Transverse colon (tissue), 4 donors: ENCODE measurements around the gene RCAN2. TPM values are rescaled to one million over a fixed set of nuclear protein-coding genes. Genes with fewer than 3 reads are reported as not detected.

Source experiments
- DNase-seq: peaks from one replicate; pipeline ENCODE4 v3.0.0-alpha.2; 2019
- H3K27ac ChIP-seq, 4 donors: fragments of 200-600 bp; sonication (generic); 2 replicates each; pipeline ENCODE4 v1.5.1; 2016 to 2018; ENCODE audit warnings: inconsistent platforms in 4 of 4
- H3K27me3 ChIP-seq: fragments of 200-600 bp; sonication (generic); 2 replicates; pipeline ENCODE4 v1.5.1; 2017; ENCODE audit warnings: inconsistent platforms
- H3K36me3 ChIP-seq, 4 donors: fragments of 200-600 bp; sonication (generic); 2 replicates each; pipeline ENCODE4 v1.5.1; 2017 to 2019; ENCODE audit warnings: inconsistent platforms in 4 of 4
- H3K4me1 ChIP-seq, 4 donors: fragments of 200-600 bp; sonication (generic); 2 replicates each; pipeline ENCODE4 v1.5.1; 2017 to 2020; ENCODE audit warnings: inconsistent platforms in 4 of 4
- H3K4me3 ChIP-seq, 4 donors: fragments of 200-600 bp; sonication (generic); 1 replicate in 1 of 4; 2 replicates in 3 of 4; pipeline versions ENCODE4 v1.5.1 to v1.6.1; 2017 to 2019; ENCODE audit warnings: inconsistent platforms in 4 of 4
- H3K9me3 ChIP-seq, 2 donors: fragments of 200-600 bp; sonication (generic); 2 replicates each; pipeline ENCODE4 v1.5.1; 2017 to 2019; ENCODE audit warnings: inconsistent platforms in 2 of 2
- EP300 ChIP-seq: sonication (generic); formaldehyde crosslinking; IDR thresholded peaks from one replicate; pipeline ENCODE4 v1.6.1; 2017; ENCODE audit warnings: antibody characterized with exemption, low read depth
- POLR2A ChIP-seq: fragments of 450-650 bp; IDR thresholded peaks from one replicate; pipeline ENCODE4 v1.6.1; 2016; ENCODE audit warnings: antibody characterized with exemption, mild to moderate bottlenecking, moderate library complexity
- POLR2AphosphoS5 ChIP-seq, 3 donors: sonication (generic); formaldehyde crosslinking; IDR thresholded peaks; one replicate each; pipeline ENCODE4 v1.6.1; 2016; ENCODE audit warnings: antibody characterized with exemption in 3 of 3
- WGBS, 2 donors: methylation state at CpG; one replicate each; pipeline ENCODE4 v1.1.5; 2018; ENCODE audit warnings: low coverage in 1 of 2; 5-methylcytosine and 5-hydroxymethylcytosine counted together
- in situ Hi-C, 4 donors: fragments of 200-750 bp; cut with MboI; loops; one replicate each; pipeline versions ENCODE4 v1.15.0 to v1.15.1; 2017; ENCODE audit warnings: low sequenced_read_pairs in 3 of 4, low pct_ligation_motif_present in 1 of 4, low pct_unique_long_range_greater_than_20kb in 1 of 4
- intact Hi-C: fragments of 100-400 bp; cut with DNase I; formaldehyde crosslinking; loops from one replicate; pipeline ENCODE4 v1.15.1; 2023; ENCODE audit warnings: low total_unique reads
- total RNA-seq, 4 donors: library from RNA; depleted of rRNA; stranded (reverse); fragments of >200 nt; gene quantifications; one replicate each; pipeline ENCODE4 v1.1.0, GENCODE V29; 2016
- TF ChIP-seq, protein P1 (sequence below), 5 experiments: fragments of 200-600 bp in 3 of 5; fragments of 450-650 bp in 2 of 5; sonication (generic) in 3 of 5; IDR thresholded peaks; 1 replicate in 2 of 5; 2 replicates in 3 of 5; pipeline ENCODE4 v1.5.1; 2016 to 2017; ENCODE audit warnings: antibody characterized with exemption in 5 of 5, inconsistent platforms in 3 of 5, mild to moderate bottlenecking in 2 of 5, moderate library complexity in 1 of 5

The RCAN2 gene
- total RNA-seq, 4 donors from 2014 or later = 1.9 to 9.5 (median 7.5) TPM

DNA sequence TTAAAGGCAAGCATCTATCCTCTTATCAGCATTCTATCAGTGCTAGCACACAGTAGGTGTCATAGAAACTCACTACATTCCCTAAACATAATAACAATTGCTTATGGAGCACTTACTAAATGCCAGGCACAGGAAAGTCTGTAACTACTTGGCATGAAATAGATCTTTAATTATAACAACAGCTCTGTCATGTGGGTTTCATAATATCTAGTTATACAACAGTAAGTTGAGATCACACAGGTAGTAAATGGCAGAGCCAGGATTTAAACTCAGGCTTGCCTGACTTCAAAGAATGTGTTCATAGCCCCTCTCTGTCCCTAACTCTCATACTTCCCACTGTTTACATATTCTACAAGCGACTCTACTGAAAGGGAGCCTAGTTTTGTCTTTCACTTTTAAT, 254.5 kb downstream of the RCAN2 start:
- no peak overlapping the region for H3K4me3 ChIP-seq
- H3K4me1 ChIP-seq = no peaks in the 10 kb centered on the region
- TF ChIP-seq EP300 = no peak
- no peak for TF ChIP-seq POLR2A
- TF ChIP-seq POLR2AphosphoS5 (IDR thresholded peaks at IDR 0.05) = no peak
- TF ChIP-seq, protein P1, sequence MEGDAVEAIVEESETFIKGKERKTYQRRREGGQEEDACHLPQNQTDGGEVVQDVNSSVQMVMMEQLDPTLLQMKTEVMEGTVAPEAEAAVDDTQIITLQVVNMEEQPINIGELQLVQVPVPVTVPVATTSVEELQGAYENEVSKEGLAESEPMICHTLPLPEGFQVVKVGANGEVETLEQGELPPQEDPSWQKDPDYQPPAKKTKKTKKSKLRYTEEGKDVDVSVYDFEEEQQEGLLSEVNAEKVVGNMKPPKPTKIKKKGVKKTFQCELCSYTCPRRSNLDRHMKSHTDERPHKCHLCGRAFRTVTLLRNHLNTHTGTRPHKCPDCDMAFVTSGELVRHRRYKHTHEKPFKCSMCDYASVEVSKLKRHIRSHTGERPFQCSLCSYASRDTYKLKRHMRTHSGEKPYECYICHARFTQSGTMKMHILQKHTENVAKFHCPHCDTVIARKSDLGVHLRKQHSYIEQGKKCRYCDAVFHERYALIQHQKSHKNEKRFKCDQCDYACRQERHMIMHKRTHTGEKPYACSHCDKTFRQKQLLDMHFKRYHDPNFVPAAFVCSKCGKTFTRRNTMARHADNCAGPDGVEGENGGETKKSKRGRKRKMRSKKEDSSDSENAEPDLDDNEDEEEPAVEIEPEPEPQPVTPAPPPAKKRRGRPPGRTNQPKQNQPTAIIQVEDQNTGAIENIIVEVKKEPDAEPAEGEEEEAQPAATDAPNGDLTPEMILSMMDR (IDR thresholded peaks at IDR 0.05) = no peak
- no peaks in the 10 kb centered on the region for H3K27me3 ChIP-seq
- no peak overlapping the region for H3K27ac ChIP-seq
- H3K9me3 ChIP-seq = no peaks in the 10 kb centered on the region
- intact Hi-C loops = no loop called here
- in situ Hi-C loops = loop anchor here in 2 of 4 donors (10.0 to 25.0 kb wide), 2 partner anchors 178 to 376 kb away; no protein-coding TSS in a partner anchor
- no peak for DNase-seq
- WGBS, 2 donors = 36% methylated on average over 1 of the region's 1 CpG; no CpG with 5 or more reads in 1 of the 2 donors
- no peaks in the 10 kb centered on the region for H3K36me3 ChIP-seq

DNA sequence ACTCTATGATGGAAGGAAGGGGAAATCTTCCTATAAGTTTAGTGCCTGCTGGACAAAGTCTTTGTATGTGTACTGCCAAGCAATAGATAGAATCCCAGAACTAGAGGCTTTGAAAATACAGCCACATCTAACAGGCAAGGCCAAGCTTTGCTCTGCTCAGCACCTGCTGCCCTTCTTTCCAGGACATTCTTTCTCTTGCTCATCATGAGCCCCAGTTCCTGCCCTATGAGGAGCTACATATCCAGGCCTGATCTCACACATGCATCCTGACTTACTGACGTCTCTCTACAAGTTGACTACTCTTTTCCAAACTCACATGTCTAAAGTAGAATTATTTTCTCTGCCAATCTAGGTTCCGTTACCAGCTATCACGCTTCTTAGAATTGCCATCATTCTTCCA, 256.0 kb downstream of the RCAN2 start:
- no peak overlapping the region for H3K4me3 ChIP-seq
- TF ChIP-seq, protein P1 (IDR thresholded peaks at IDR 0.05) = no peak
- TF ChIP-seq POLR2A (no peak), EP300 (no peak), POLR2AphosphoS5 (IDR thresholded peaks at IDR 0.05) (no peak)
- no peak for DNase-seq
- no peaks in the 10 kb centered on the region for H3K36me3 ChIP-seq
- H3K9me3 ChIP-seq = no peaks in the 10 kb centered on the region
- WGBS, 2 donors = 86 to 100% methylated on average over 2 to 3 of the region's 3 CpGs
- intact Hi-C loops = no loop called here
- in situ Hi-C loops = loop anchor here in 2 of 4 donors (10.0 to 25.0 kb wide), 2 partner anchors 180 to 377 kb away; no protein-coding TSS in a partner anchor
- no peaks in the 10 kb centered on the region for H3K4me1 ChIP-seq
- H3K27ac ChIP-seq = no peak overlapping the region
- no peaks in the 10 kb centered on the region for H3K27me3 ChIP-seq

DNA sequence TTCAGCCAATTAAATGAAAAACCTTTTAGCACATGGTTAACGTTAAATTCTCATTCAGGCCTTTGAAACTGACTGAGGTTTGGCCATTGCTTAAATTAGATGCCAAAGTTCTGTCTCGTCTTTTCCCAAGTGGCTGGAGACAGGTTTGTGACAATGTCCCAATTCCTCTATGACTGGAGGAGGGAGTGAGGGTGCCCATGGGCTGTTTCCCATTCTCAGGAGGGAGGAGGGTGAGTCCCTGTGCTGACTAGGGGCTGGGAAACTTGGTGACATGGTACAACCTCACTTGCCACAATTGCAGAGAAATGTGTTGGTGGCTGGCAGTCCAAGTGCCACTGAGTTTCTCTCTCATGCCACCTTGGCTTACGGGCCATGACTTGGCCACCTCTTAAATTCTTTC, 256.5 kb downstream of the RCAN2 start:
- no peak overlapping the region for H3K27ac ChIP-seq
- 91 to 94% methylated on average over 2 to 3 of the region's 3 CpGs for WGBS, 2 donors

DNA sequence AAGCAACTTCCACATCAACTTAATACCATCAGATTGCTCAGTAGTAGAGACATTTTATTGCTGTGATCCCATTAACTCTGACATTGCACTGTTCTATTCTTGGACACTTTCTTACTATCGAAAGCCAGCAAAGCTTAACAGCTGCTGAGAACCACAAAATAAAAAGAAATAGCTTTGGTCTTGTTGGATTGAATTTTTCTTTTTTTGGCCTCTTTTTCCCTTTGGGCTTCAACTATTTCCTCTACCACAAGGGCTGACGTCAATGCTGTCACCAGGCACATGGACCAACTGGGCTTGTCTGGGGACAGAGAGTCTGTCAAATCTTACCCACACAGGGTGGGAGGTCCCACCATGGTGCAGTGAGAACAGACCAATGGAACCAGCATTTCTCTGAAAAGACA, 257.1 kb downstream of the RCAN2 start:
- Histone ChIP-seq H3K36me3 (no peaks in the 10 kb centered on the region), H3K4me1 (no peaks in the 10 kb centered on the region), H3K27me3 (no peaks in the 10 kb centered on the region), H3K9me3 (no peaks in the 10 kb centered on the region), H3K27ac (no peak overlapping the region), H3K4me3 (no peak overlapping the region)
- TF ChIP-seq, protein P1 (IDR thresholded peaks at IDR 0.05) = no peak
- TF ChIP-seq POLR2A = no peak
- TF ChIP-seq POLR2AphosphoS5 (IDR thresholded peaks at IDR 0.05) = no peak
- no peak for TF ChIP-seq EP300
- no peak for DNase-seq
- intact Hi-C loops (no loop called here), in situ Hi-C loops (loop anchor here in 2 of 4 donors (10.0 to 25.0 kb wide), 2 partner anchors 181 to 378 kb away; no protein-coding TSS in a partner anchor)
- 79 to 83% methylated on average over 1 to 2 of the region's 2 CpGs for WGBS, 2 donors

More for the DNA sequence above, 256.5 kb downstream of the RCAN2 start:
- Histone ChIP-seq H3K4me3 (no peak overlapping the region), H3K36me3 (no peaks in the 10 kb centered on the region), H3K4me1 (no peaks in the 10 kb centered on the region), H3K9me3 (no peaks in the 10 kb centered on the region), H3K27me3 (no peaks in the 10 kb centered on the region)
- intact Hi-C loops = no loop called here
- TF ChIP-seq POLR2A (no peak), POLR2AphosphoS5 (IDR thresholded peaks at IDR 0.05) (no peak), EP300 (no peak)
- TF ChIP-seq, protein P1 (IDR thresholded peaks at IDR 0.05) = no peak
- in situ Hi-C loops = loop anchor here in 2 of 4 donors (10.0 to 25.0 kb wide), 2 partner anchors 180 to 378 kb away; no protein-coding TSS in a partner anchor
- no peak for DNase-seq
